OCI-LY3 (cell line): ENCODE data around the gene SCARB1.

ENCODE experiments used
- EZH2phosphoT487 ChIP-seq: fragments of 200-600 bp; shearing (Covaris generic); IDR thresholded peaks from 2 replicates; pipeline ENCODE4 v1.6.1; 2018; ENCODE audit warnings: antibody characterized with exemption, mixed run types, low read depth
- TF ChIP-seq, protein P1 (sequence below): fragments of 200-600, 300-600 bp; sonication (generic); IDR thresholded peaks from 2 replicates; pipeline ENCODE4 v1.5.1; 2014; ENCODE audit warnings: antibody characterized with exemption, low read length, low read depth

DNA sequence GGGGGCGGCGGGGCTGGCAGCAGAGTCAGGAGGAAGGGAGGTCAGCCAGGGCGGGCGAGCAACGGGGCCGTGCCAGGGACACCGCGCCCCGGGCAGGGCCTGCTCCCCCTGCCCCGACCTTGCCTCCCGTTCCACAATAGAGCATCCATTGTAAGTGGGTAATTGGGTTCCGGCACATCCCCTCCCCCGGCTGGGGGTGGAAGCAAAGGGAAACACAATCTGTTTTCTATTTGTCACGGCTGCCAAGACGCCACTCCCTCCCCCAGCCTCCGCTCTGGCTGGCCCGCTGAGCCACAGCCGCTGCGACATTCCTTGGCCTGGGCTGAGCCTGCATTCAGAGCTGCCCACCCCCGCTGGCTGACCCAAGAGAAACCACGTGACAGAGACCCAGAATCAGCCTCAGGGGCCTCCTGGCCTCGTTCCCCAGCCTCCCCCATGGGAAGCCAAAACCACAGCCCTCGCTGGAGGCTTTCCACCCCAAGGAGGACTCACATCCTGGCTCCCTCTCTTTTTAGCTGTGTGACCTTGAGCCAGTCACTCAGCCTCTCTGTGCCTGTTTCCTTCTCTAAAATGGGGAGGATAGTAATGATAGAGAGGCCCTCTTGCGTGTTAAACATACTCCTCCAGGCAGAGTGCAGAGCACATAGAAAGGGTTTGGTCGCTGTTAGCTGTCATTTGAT is 117.6 kb downstream of the SCARB1 start:
- TF ChIP-seq, protein P1, sequence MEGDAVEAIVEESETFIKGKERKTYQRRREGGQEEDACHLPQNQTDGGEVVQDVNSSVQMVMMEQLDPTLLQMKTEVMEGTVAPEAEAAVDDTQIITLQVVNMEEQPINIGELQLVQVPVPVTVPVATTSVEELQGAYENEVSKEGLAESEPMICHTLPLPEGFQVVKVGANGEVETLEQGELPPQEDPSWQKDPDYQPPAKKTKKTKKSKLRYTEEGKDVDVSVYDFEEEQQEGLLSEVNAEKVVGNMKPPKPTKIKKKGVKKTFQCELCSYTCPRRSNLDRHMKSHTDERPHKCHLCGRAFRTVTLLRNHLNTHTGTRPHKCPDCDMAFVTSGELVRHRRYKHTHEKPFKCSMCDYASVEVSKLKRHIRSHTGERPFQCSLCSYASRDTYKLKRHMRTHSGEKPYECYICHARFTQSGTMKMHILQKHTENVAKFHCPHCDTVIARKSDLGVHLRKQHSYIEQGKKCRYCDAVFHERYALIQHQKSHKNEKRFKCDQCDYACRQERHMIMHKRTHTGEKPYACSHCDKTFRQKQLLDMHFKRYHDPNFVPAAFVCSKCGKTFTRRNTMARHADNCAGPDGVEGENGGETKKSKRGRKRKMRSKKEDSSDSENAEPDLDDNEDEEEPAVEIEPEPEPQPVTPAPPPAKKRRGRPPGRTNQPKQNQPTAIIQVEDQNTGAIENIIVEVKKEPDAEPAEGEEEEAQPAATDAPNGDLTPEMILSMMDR = no peak
- TF ChIP-seq EZH2phosphoT487 = no peak
